ENCODE results near the gene RNF144A.

The RNF144A gene

DNA sequence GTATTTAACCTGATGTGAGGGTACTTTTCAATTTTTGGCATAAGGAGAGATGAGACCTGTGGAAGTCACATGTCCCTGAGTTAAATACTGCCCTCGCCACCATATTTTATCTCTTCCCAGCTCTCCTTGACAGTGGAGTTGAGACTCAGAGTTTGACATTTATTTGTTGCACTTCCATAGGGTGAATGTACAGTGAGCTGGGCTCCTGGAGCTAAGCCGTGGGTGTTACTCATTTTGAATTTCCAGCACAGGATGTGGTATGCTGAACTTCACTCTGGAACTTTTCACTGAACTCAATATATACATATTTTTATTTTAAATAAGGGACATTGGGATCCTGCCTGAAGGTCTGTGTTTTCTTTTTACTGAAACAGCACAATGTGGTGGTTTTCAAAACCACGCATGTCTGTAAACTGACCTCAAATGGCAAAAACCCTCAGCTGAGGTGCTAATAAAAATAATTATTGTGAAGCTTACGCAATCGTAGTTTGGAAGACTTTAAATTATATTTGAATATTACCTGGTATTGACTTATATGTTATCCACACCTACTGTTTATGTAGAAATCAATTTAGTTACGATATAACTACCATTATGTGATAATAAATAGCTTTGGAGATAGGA lies 12.1 kb downstream of the RNF144A start:
- no peak overlapping the region for H3K27ac ChIP-seq
- no peak for TF ChIP-seq ZFX (IDR thresholded peaks at IDR 0.05; ENCODE audit: borderline replicate concordance)
- TF ChIP-seq, protein P1, sequence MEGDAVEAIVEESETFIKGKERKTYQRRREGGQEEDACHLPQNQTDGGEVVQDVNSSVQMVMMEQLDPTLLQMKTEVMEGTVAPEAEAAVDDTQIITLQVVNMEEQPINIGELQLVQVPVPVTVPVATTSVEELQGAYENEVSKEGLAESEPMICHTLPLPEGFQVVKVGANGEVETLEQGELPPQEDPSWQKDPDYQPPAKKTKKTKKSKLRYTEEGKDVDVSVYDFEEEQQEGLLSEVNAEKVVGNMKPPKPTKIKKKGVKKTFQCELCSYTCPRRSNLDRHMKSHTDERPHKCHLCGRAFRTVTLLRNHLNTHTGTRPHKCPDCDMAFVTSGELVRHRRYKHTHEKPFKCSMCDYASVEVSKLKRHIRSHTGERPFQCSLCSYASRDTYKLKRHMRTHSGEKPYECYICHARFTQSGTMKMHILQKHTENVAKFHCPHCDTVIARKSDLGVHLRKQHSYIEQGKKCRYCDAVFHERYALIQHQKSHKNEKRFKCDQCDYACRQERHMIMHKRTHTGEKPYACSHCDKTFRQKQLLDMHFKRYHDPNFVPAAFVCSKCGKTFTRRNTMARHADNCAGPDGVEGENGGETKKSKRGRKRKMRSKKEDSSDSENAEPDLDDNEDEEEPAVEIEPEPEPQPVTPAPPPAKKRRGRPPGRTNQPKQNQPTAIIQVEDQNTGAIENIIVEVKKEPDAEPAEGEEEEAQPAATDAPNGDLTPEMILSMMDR (IDR thresholded peaks at IDR 0.05) = no peak

DNA sequence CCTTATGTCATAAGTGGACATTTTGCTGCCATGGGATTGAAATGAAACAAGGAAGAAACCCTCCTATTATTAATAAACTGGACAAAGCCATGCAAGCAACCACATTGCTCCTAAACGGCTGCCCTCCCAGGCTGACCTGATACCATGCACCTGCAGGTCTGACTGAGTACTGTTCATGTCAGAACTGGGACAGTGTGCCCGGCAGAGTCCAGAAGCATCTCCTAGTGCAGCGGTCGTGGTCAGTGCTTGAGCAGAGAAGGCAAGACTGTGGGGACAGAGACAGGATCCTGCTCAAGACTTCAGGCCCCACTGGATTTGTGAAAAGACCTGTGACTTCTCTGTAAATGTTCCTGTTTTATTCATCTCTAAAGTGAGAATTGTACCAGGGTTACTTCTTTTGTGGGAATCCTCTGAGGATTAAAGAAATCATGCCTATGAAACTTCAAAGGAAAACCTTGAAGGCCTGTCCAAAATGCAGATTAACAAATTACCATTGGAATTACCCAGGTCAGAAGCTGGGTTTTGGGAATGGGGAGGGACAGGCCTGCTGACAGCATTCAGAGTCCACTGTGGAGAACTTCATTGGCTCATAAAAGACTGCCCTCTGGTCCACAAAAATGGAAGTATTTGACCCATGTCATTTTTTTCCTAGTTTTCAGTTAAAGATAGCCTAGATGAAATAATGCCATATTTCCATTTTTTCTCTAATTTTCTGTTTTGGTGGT lies 13.9 kb downstream of the RNF144A start:
- H3K27ac ChIP-seq = no peak overlapping the region
- TF ChIP-seq ZFX (IDR thresholded peaks at IDR 0.05; ENCODE audit: borderline replicate concordance) = no peak
- TF ChIP-seq, protein P1 (IDR thresholded peaks at IDR 0.05) = no peak

DNA sequence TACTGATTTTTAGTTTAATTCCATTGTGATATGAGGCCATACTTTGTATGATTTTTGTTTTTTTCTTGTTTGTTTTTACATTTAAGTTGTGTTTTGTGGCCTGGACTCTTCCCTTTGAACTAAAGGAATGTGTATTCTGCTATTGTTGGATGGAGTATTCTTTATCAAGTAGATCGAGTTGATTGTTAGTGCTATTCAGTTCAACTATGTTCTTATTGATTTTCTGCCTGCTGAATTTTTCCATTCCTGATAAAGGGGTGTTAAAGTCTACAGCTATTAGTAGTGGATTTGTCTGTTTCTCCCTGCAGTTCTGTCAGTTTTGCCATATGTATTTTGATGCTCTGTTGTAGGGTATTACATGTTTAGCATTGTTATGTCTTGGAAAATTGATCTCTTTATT lies 14.5 kb downstream of the RNF144A start:
- no peak for TF ChIP-seq ZFX (IDR thresholded peaks at IDR 0.05; ENCODE audit: borderline replicate concordance)
- TF ChIP-seq, protein P1 (IDR thresholded peaks at IDR 0.05) = no peak
- no peak overlapping the region for H3K27ac ChIP-seq

DNA sequence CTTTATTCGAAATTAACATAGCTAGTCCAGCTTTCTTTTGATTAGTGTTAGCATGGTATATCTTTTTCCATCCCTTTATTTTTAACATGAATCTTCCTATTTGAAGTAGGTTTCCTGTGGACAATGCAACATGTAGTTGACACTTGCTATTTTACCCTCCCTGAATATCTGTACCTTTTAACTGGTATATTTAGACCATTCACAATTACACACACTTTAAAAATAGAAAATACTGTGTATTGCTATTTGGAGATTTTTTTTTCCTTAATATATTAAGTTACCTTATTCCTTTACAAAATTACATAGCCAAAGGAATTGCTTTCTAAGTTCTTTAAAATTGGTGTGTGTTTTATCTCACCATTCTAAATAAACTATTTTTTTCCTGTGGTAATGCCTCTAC lies 15.0 kb downstream of the RNF144A start:
- no peak for TF ChIP-seq ZFX (IDR thresholded peaks at IDR 0.05; ENCODE audit: borderline replicate concordance)
- TF ChIP-seq, protein P1 (IDR thresholded peaks at IDR 0.05) = no peak

DNA sequence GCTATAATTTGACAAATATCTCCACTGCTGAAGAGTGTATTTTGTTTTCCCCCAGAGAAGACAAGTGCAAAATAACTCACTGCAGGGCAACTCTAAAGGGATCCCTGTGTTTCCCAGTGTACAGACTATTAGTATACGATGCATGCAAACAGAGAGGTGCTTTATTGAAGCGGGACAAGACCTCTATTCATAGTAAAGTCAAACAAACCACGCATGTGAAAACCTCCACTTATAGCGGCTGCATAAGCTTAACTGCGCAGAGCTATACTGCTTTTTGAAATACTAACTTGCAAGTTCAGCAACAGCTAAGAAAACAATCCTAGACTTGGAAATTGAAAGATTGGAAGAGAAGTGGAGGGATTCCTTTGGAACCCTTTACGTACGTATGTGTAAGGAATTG lies 15.6 kb downstream of the RNF144A start:
- no peak for TF ChIP-seq ZFX (IDR thresholded peaks at IDR 0.05; ENCODE audit: borderline replicate concordance)
- TF ChIP-seq, protein P1 (IDR thresholded peaks at IDR 0.05) = no peak
- no peak overlapping the region for H3K27ac ChIP-seq

More for the DNA sequence above, 15.0 kb downstream of the RNF144A start:
- no peak overlapping the region for H3K27ac ChIP-seq

DNA sequence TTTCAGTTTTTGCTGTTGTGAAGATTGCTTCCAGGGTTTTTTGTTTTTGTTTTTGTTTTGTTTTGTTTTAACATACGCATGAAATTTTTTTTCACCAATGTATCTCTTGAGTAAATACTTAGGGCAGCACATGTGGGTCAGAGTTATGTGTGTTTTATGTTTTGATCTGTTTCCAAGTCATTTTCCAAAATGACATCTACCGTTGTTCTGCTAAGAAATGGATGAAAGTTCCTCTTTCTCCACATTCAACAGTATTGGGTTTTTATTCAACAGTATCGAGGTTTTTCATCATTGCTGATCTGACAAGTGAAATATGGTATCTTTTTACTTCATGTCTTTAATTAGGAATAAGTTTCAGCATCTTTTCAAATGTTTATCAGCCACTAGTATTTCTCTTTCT lies 16.7 kb downstream of the RNF144A start:
- no peak overlapping the region for H3K27ac ChIP-seq
- TF ChIP-seq, protein P1 (IDR thresholded peaks at IDR 0.05) = no peak
- TF ChIP-seq ZFX (IDR thresholded peaks at IDR 0.05; ENCODE audit: borderline replicate concordance) = no peak

DNA sequence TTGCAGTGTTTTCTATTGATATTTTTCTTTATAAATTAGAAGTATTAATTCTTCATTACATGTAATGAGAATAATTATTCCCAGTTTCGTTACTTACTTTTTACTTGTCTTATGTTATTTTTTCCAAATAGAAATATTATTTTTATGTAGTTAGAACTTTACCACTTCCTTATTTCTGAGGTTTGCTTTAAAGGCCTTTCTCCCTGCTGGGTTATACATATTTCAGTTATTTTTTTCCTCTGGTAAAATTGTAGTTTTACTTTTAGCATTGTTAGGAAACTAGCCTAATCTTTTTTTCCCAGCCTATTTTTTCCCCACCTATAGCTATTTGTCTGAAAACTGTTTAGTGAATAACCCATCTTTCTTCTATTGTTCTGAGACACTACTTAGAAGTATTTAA lies 17.1 kb downstream of the RNF144A start:
- no peak overlapping the region for H3K27ac ChIP-seq
- no peak for TF ChIP-seq ZFX (IDR thresholded peaks at IDR 0.05; ENCODE audit: borderline replicate concordance)
- TF ChIP-seq, protein P1 (IDR thresholded peaks at IDR 0.05) = no peak
